ENCODE measurements around the gene SDC4. TPM values are rescaled to one million over a fixed set of nuclear protein-coding genes. Genes with fewer than 3 reads are reported as not detected.

The SDC4 gene
- 1.9 TPM for total RNA-seq

DNA sequence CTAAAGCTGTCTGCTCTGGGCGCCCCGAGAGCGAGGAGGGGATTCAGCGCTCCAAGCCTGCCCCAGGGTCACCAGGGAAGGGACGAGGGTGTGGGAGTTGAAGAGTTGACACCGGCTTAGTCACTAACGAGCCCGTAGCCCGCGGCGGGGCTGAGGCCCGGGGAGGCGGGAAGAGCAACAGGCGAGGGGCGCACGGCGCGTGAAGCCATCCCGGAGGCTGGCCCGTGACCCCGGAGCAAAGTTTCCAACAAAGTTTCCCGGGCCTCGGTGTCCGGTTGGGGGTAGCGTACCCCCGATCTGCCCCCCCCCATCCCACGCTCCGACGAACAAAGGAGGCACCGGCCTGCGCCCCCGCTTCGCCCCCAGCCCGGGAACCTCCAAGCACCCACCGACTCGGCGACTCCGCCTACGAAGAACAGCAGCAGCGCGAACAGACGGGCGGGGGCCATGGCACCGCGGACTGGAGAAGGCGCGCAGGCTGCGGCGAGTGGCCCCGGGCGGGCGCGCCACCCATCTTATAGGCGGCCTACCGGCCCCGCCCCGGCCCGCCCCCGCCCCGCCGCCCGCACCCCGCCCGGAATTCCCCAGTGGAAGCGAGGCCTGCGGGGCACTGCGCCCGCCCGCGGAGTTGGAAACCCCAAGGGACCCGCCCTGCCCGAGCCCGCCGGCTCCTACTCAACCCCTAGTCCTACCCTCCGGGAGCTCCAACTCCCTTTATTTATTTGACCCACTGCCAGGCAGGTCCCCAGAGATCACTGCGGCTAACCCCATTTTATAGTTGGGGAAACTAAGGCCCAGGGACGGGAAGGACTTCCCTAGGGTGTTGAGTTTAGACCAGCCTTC is at the start of gene SDC4:
Gene SDC4, minus strand, starts transcription at position 489 of the 843 bp plus-strand sequence. Its CDS starts 40 bp downstream, at position 449.
- no peak for DNase-seq

GRCh38 chr20:45395114-45395415 is 46.8 kb upstream of the SDC4 start:
- DNase-seq, result no peak

DNA sequence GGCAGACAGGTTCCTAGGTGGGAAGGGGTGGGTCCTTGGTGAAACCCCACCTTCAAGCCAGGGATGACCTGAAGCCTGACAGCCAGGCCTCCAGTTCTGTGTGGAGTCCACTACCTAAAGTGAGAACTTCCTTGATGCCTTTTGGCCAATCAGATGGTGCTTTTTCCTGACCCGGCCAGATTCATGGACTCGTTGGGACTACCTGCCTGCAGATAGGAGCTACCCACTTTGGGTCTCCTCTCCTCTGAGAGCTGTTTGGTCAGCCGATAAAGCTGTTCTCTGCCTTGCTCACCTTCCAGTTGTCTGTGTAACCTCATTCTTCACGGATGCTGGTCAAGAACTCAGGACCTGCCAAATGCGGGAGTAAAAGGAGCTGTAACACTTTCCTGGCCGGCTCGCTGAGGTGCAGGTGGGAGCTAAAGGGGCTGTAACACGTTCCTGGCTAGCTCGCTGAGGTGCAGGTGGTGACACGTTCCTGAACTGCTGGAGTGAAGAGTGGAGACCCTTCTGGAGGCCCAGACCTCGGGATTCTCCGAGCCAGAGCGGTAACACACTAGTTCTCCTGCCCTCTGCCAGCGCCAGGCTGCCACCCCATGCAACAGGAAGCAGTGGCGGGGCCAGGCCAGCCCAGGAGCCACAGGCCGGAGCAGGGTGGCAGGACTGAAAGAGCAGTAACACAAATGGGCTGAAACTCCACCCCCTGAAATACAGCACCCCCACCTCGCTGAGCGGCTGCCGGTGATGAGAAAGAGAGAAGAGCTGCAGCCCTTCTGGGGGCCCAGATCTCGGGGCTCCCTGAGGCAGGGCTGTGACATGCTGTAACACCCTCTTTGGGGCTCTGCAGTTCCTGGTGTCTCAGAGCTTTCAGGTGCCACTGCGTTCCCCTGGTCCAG is 46.2 kb upstream of the SDC4 start:
- no peak for DNase-seq

DNA sequence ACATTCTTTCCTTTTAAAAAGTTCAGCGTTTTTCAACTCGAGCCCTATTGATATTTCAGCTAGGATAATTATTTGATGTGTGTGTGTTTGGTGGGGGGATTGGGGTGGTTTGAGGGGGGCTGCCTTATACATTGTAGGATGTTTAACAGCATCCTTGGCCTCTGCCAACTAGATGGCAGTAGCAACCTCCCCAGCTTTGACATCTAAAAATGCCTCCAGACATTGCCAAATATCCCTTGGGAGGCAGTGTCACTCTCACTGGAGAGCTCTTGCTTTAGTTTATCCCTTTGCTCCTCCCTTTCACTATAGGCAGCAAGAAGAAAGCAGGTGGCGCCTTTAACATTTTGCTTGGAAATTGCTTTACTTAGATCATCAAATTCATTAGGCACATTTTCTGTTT is 44.5 kb upstream of the SDC4 start:
- DNase-seq, result no peak

GRCh38 chr20:45391559-45391958 is 43.3 kb upstream of the SDC4 start:
- no peak for DNase-seq

DNA sequence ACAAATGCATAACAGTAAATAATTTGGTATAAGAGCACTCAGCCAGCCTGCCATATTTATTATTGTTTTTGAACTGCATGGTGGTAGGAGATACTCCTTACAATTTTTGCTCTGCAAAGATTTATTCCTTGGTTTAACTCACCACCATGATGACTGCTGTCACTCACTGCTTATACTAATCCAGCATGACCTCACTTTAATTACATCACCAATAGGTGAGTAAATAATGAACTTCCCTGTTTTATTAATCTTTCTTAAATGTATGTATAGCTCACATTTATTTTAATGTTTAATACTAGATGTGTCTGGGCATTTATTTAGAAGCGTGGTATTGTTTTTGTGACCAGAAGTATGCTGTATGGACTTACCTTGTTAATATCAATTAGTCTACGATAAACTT is 42.7 kb upstream of the SDC4 start:
- no peak for DNase-seq

GRCh38 chr20:45387274-45387673 is 39.0 kb upstream of the SDC4 start:
- DNase-seq, result no peak

GRCh38 chr20:45378191-45378590 is 30.0 kb upstream of the SDC4 start, which contains the start of gene TP53TG5:
TSS of gene TP53TG5 (minus strand) at chr20:45378325. CDS start at chr20:45378236, 89 bp downstream.
- DNase-seq, result peak; percentile 51

DNA sequence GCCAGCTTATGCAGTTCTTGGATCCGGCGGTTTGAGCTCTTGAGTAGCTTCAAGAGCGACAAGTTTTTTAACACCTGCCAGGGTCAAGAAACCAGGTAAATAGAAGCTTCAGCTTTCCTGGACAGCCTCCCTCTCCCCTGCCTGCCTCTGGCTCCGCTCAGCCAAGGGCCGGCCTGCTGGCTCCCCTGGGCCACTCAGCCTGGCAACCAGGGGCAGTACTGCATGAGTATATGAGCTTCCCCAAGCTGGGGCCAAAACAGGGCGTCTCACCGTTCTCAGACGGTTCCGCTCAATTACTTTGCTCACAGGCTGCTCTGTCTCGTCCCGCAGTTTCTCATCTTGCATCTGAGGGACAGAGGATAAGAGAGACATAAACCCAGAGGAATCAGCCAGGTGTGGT is 29.0 kb upstream of the SDC4 start:
- DNase-seq, result no peak

- no peak for DNase-seq
Measured at GRCh38 chr20:45374966-45375365, 26.7 kb upstream of the SDC4 start.

- no peak for DNase-seq
Measured at GRCh38 chr20:45374101-45374467, 25.9 kb upstream of the SDC4 start.

DNA sequence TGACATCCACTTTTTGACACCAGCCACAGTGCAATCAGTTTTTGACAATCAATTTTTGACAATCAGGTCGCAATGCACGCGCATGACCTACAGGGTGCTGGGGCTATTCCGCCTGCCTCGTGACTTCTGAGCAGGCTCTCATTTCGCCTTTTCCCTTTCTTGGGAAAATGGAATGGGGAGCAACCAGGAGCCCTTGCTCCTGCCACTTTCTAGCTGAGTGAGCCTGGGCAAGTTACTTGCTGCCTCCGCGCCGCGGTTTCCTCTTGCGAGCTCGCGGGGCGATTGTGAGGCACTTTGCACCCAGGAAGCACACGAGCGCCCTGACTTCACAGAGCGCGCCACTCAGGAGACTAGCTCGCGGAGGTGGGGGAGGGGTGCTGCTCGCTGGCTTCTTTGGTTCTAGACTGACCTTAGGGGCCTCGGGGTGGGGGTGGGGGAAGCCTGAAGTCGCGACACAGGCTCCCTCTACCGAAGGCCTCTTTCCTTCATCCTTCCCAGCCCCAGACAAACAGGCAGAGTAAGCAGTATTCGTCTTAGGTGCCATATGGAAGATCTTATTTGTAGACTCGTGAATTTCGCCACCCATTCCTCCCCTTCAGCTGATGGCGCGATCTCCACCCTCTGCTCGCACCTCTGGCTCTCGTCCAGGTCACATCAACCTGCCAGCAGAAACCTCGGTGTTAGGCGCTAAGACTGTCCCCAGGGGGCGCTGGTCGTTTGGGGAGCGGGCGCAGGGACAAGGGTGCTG is 25.3 kb upstream of the SDC4 start:
- DNase-seq, result peak; percentile 74

DNA sequence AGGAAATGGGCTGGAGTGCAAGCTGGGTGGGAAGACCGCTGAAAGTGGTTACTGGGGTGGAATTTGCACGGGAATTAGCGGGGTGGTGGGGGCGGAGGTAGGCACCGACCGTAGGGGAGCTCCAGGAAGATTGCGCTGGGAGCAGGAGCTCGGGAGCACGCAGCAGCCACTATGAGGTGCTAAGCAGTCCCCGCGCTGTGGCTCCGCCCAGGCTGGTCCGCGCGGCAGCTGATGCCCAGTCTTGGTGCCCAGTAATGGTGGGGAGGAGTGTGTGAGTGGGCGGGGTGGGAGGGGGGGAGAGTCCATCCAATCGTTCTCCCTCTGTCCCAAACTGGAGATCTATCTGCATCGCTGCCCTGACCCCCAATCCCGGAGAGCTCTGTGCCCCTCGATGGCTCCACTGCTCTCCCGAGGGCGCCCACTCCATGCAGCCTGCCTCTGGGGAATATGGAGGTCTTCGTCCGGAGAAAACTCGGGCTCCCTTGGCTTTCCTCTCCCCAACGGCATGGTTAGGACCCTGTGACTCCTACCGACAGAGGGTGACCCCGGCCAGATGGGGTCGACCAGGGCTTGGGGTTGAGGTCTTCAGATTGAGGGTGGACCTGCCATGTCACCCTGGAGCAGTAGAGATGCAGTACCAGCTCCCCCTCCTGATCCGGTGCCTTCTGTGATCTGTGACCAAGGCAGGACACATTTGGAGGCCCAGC is 24.6 kb upstream of the SDC4 start:
- DNase-seq, result peak; percentile 43

- DNase-seq, result no peak
Measured at GRCh38 chr20:45372241-45372640, 24.0 kb upstream of the SDC4 start.

DNA sequence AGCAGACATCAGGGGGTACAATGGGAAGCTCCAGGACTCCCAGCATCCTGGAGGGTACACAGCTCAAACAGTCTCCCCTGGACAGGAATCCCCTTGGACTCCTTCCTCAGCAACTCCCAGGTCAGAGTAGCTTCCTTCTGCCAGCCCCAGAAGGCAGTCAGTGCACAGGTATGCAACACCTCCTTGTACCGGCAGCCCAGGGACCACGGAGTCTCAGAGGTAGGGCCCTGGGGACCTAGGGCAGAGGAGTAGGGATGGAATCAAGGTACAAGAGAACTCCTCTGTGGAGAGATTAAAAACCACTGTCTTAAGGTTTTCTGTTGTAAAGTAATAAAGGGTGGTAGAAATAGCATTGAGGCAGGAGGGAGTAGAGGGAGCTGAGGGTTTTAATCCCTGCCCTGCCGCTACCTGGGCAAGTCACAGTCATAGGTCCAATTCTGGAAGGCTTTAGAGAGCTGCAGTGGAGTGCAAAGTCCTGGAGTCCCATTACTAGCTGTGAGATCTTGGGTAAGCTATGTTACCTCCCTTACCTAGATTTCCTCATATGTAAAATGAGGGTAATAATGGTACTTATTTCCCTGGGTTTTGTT is 22.4 kb upstream of the SDC4 start:
- DNase-seq, result no peak

GRCh38 chr20:45368221-45368980 is 20.2 kb upstream of the SDC4 start:
- no peak for DNase-seq

DNA sequence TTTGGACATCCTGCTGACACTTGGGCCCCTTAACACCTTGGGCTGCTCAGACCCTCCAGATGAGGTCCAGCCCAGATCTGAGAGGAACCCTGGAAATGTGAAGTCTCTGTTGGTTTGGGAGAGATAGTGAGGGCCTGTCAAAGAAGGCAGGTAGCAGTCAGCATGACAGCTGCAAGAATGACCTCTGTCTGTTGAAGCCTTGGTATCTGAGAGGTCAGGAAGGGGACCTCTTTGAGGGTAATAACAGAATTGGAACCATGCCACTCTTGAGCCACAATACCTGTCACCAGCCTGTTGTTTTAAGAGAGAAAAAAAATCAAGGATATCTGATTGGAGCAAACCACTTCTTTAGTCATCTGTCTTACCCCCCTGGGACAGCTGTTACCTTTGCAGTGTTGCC is 18.9 kb upstream of the SDC4 start:
- DNase-seq, result no peak

DNA sequence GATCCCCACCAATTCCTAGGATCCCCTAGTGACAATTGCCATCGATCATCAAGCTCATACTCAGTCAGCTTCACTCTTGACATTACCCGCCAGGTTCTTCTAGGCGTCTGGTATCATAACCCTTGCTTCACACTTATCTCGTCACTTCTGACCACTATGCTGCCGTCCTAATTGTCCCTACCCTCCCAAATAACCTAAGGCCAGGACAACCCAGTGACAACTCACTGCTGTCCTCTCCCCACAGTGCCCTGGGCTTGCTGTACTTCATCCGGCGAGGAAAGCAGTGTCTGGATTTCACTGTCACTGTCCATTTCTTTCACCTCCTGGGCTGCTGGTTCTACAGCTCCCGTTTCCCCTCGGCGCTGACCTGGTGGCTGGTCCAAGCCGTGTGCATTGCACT is 18.4 kb upstream of the SDC4 start:
- no peak for DNase-seq

DNA sequence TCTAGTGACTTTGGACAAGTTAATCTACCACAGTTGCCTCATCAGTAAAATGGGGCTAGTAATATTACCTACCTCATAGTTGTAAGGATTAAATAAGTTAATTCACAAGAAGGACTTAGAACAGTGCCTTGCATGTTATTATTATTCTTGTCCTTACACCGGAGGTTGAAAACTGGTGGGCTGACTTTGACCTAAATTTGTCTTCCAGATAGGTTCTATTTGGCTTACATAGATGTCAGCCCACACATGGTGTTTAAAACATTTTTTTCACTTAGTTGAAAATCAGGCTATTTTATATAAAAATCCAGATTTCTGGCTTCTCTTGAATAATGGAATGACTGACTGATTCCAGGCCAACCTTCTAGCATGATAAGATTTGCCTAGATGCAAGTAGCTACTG is 18.0 kb upstream of the SDC4 start:
- DNase-seq, result no peak

GRCh38 chr20:45365444-45365970 is 17.3 kb upstream of the SDC4 start:
- no peak for DNase-seq

Measured in occipital lobe (tissue), 2 donors.